Measurements from ENCODE around the gene CACNB3. TPM values are rescaled to one million over a fixed set of nuclear protein-coding genes. Genes with fewer than 3 reads are reported as not detected.

CACNB3 gene
- total and polyA plus RNA-seq, 2 experiments from 2014 or later: 23.2 to 28.6 TPM

DNA sequence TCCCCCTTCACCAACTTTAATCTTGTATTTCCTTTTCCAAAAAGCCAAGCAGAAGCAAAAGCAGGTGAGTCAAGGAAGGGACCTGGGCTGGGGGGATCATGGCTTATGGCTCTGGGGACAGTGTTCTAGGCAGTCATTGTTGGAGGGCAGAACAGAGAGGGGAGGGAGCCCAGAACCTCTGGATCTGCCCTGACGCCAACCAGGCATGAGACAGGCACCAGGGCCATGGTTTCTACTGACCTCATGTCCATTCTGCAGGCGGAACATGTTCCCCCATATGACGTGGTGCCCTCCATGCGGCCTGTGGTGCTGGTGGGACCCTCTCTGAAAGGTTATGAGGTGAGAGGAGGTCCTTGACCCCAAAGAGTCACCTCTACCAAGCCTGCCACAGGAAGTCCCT is 6.6 kb downstream of the CACNB3 start:
- no peak for DNase-seq (ENCODE audit: low spot score)
- TF ChIP-seq EZH2phosphoT487 (IDR thresholded peaks at IDR 0.05; ENCODE audit: low read depth, severe bottlenecking, unreplicated experiment): no peak
- TF ChIP-seq EZH2 (IDR thresholded peaks at IDR 0.05; ENCODE audit: borderline replicate concordance): no peak
- TF ChIP-seq CTCF (IDR thresholded peaks at IDR 0.05; ENCODE audit: poor library complexity): no peak
- Histone ChIP-seq H3K4me3 (no peak overlapping the region), H3K27ac (no peak overlapping the region), H3K79me2 (no peaks in the 10 kb centered on the region), H3K4me2 (no peak overlapping the region), H3K9me2 (replicated peaks; ENCODE audit: insufficient read depth) (no peaks in the 10 kb centered on the region), H3K36me3 (replicated peaks; ENCODE audit: insufficient read depth, low read depth) (no peaks in the 10 kb centered on the region), H3K27me3 (no peaks in the 10 kb centered on the region), H3K9me3 (ENCODE audit: low read depth) (no peaks in the 10 kb centered on the region), H2AFZ (no peak overlapping the region), H3K4me1 (ENCODE audit: insufficient read depth) (no peaks in the 10 kb centered on the region), H4K20me1 (ENCODE audit: insufficient read depth, poor library complexity, severe bottlenecking) (no peaks in the 10 kb centered on the region)
- WGBS (ENCODE audit: low lambda C conversion rate, missing lambda C conversion rate): 96% methylated on average over 4 of the region's 4 CpGs

DNA sequence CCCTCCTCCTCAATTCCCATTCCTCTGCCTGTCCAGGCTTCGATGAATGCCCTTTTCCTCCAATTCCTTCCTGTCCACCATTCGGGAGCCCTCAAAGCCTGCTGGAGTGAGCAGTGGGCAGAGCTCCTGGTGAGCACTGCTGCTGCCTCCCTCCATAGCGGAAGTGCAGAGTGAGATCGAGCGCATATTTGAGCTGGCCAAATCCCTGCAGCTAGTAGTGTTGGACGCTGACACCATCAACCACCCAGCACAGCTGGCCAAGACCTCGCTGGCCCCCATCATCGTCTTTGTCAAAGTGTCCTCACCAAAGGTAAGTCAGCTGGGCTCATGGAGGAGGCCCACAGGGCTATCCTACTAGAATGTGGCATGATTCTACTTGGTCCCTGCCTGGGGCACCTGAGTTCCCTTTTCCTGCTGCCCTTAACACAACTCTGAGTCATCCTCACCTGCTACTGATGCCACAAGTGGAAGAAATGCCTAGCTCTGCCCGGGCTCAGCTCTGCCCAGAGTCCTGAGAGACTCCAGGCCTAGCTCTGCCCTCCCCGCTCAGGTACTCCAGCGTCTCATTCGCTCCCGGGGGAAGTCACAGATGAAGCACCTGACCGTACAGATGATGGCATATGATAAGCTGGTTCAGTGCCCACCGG is 8.0 kb downstream of the CACNB3 start:
- Histone ChIP-seq H3K4me3 (no peak overlapping the region), H3K27me3 (no peaks in the 10 kb centered on the region), H3K4me1 (ENCODE audit: insufficient read depth) (no peaks in the 10 kb centered on the region), H4K20me1 (ENCODE audit: insufficient read depth, poor library complexity, severe bottlenecking) (no peaks in the 10 kb centered on the region), H3K4me2 (no peak overlapping the region), H3K9me2 (replicated peaks; ENCODE audit: insufficient read depth) (no peaks in the 10 kb centered on the region), H3K9me3 (ENCODE audit: low read depth) (no peaks in the 10 kb centered on the region), H3K27ac (no peak overlapping the region), H3K36me3 (replicated peaks; ENCODE audit: insufficient read depth, low read depth) (no peaks in the 10 kb centered on the region), H3K79me2 (no peaks in the 10 kb centered on the region), H2AFZ (no peak overlapping the region)
- no peak for DNase-seq (ENCODE audit: low spot score)
- WGBS (ENCODE audit: low lambda C conversion rate, missing lambda C conversion rate): 90% methylated on average over 15 of the region's 15 CpGs
- TF ChIP-seq EZH2 (IDR thresholded peaks at IDR 0.05; ENCODE audit: borderline replicate concordance): no peak
- TF ChIP-seq EZH2phosphoT487 (IDR thresholded peaks at IDR 0.05; ENCODE audit: low read depth, severe bottlenecking, unreplicated experiment): no peak
- TF ChIP-seq CTCF (IDR thresholded peaks at IDR 0.05; ENCODE audit: poor library complexity): no peak

- Histone ChIP-seq H3K9me2 (replicated peaks; ENCODE audit: insufficient read depth) (no peaks in the 10 kb centered on the region), H3K79me2 (no peaks in the 10 kb centered on the region), H2AFZ (no peak overlapping the region), H4K20me1 (ENCODE audit: insufficient read depth, poor library complexity, severe bottlenecking) (no peaks in the 10 kb centered on the region), H3K4me2 (no peak overlapping the region), H3K36me3 (replicated peaks; ENCODE audit: insufficient read depth, low read depth) (no peaks in the 10 kb centered on the region), H3K4me3 (no peak overlapping the region), H3K4me1 (ENCODE audit: insufficient read depth) (no peaks in the 10 kb centered on the region), H3K27me3 (no peaks in the 10 kb centered on the region), H3K27ac (no peak overlapping the region), H3K9me3 (ENCODE audit: low read depth) (no peaks in the 10 kb centered on the region)
- TF ChIP-seq CTCF (IDR thresholded peaks at IDR 0.05; ENCODE audit: poor library complexity) (no peak), EZH2 (IDR thresholded peaks at IDR 0.05; ENCODE audit: borderline replicate concordance) (no peak)
- DNase-seq (ENCODE audit: low spot score): no peak
- 88% methylated on average over 8 of the region's 8 CpGs for WGBS (ENCODE audit: low lambda C conversion rate, missing lambda C conversion rate)
Observed at GRCh38 chr12:48827026-48827425, 8.7 kb downstream of the CACNB3 start.
